Smooth muscle cell (in vitro differentiated cells): ENCODE measurements around the gene METTL22. TPM values are rescaled to one million over a fixed set of nuclear protein-coding genes. Genes with fewer than 3 reads are reported as not detected.

Experiments used
- DNase-seq: peaks from one replicate; lab custom pipeline; 2025; ENCODE audit not compliant: unreplicated experiment; lab: John Stamatoyannopoulos, UW
- H2AFZ ChIP-seq: fragments of 200-600 bp; sonication (generic); 2 replicates; pipeline ENCODE4 v1.6.0; 2016; ENCODE audit warnings: antibody characterized with exemption, low read depth, mild to moderate bottlenecking
- H3F3A ChIP-seq: fragments of 200-600 bp; sonication (generic); 2 replicates; pipeline ENCODE4 v1.6.0; 2017; ENCODE audit warnings: antibody characterized with exemption, low read depth
- H3K27ac ChIP-seq: fragments of 200-600 bp; sonication (generic); 2 replicates; pipeline ENCODE4 v1.5.1; 2016; ENCODE audit warnings: low read depth, mild to moderate bottlenecking
- H3K27me3 ChIP-seq: fragments of 200-600 bp; sonication (generic); 2 replicates; pipeline ENCODE4 v1.6.1; 2016; ENCODE audit warnings: low read depth, mild to moderate bottlenecking
- H3K36me3 ChIP-seq: fragments of 200-600 bp; sonication (generic); 2 replicates; pipeline ENCODE4 v1.5.1; 2016; ENCODE audit warnings: low read depth
- H3K4me1 ChIP-seq: fragments of 200-600 bp; sonication (generic); 2 replicates; pipeline ENCODE4 v1.5.1; 2016; ENCODE audit warnings: low read depth
- H3K4me2 ChIP-seq: fragments of 200-600 bp; sonication (generic); 2 replicates; pipeline ENCODE4 v1.6.0; 2016; ENCODE audit warnings: mild to moderate bottlenecking
- H3K4me3 ChIP-seq: fragments of 200-600 bp; sonication (generic); 2 replicates; pipeline ENCODE4 v1.5.1; 2016; ENCODE audit warnings: mild to moderate bottlenecking
- H3K79me2 ChIP-seq: fragments of 200-600 bp; sonication (generic); 2 replicates; pipeline ENCODE4 v1.6.0; 2016; ENCODE audit warnings: low read depth, mild to moderate bottlenecking
- H3K9ac ChIP-seq: fragments of 200-600 bp; sonication (generic); 2 replicates; pipeline ENCODE4 v1.6.0; 2016; ENCODE audit warnings: low read depth
- H3K9me3 ChIP-seq: fragments of 200-600 bp; sonication (generic); replicated peaks from 2 replicates; pipeline ENCODE4 v1.5.1; 2016; ENCODE audit warnings: low read depth
- H4K20me1 ChIP-seq: fragments of 200-600 bp; sonication (generic); 2 replicates; pipeline ENCODE4 v1.6.0; 2016; ENCODE audit warnings: low read depth
- WGBS: methylation state at CpG from one replicate; pipeline ENCODE4 v1.1.7; 2016; ENCODE audit warnings: low lambda C conversion rate; 5-methylcytosine and 5-hydroxymethylcytosine counted together
- polyA plus RNA-seq: library from polyadenylated mRNA; unstranded; fragments of >200 nt; fragmentation: Nextera tagmentation; extraction: Ambion mirVana; gene quantifications from 2 replicates; pipeline ENCODE4 v1.2.1, GENCODE V29; 2016
- total RNA-seq: library from RNA; depleted of rRNA; stranded (reverse); fragments of >200 nt; gene quantifications from 2 replicates; pipeline ENCODE4 v1.2.3, GENCODE V29; 2014
- TF ChIP-seq, protein P1 (sequence below): fragments of 200-600 bp; sonication (generic); IDR thresholded peaks from 2 replicates; pipeline ENCODE4 v1.5.1; 2017; ENCODE audit warnings: borderline replicate concordance, mild to moderate bottlenecking, antibody characterized with exemption; ENCODE audit not compliant: insufficient read depth, poor library complexity, severe bottlenecking

Gene METTL22
- total and polyA plus RNA-seq, 2 experiments from 2014 or later: 19.2 to 37.4 TPM

DNA sequence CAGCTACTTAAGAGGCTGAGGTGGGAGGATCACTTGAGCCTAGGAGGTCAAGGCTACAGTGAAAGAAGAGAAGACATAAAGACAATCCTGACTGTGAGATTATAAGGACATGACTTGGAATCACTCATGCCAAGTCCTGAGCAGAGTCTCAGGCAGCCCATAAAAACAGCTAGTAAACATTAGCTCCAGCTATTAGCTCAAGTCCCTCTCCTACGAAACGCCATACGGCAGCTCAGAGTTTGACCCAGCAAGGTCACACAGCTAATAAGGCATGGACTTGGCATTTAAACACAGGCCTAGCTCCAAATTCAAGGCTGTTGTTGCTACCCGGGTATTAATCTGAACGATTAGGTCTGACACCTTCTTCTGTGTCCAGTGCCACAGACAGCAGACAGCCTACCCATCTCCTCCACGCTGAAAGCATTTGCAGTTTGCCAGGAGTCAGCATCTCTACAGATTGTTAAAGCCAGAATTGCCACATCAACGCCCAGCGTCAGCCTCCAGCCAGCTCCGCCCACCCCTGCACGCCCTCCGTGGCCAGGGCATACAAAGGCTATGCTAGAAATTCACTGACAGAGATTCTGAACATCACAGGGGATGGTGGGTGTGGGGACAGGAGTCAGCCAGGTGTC is 21.2 kb upstream of the METTL22 start:
- H3K4me1 ChIP-seq: no peaks in the 10 kb centered on the region
- TF ChIP-seq, protein P1, sequence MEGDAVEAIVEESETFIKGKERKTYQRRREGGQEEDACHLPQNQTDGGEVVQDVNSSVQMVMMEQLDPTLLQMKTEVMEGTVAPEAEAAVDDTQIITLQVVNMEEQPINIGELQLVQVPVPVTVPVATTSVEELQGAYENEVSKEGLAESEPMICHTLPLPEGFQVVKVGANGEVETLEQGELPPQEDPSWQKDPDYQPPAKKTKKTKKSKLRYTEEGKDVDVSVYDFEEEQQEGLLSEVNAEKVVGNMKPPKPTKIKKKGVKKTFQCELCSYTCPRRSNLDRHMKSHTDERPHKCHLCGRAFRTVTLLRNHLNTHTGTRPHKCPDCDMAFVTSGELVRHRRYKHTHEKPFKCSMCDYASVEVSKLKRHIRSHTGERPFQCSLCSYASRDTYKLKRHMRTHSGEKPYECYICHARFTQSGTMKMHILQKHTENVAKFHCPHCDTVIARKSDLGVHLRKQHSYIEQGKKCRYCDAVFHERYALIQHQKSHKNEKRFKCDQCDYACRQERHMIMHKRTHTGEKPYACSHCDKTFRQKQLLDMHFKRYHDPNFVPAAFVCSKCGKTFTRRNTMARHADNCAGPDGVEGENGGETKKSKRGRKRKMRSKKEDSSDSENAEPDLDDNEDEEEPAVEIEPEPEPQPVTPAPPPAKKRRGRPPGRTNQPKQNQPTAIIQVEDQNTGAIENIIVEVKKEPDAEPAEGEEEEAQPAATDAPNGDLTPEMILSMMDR: no peak
- no peak overlapping the region for H3K4me3 ChIP-seq
- no peak for DNase-seq
- H3K9me3 ChIP-seq: no peaks in the 10 kb centered on the region
- WGBS: 59% methylated on average over 11 of the region's 11 CpGs
- H3K27ac ChIP-seq: no peak overlapping the region
- H3K27me3 ChIP-seq: peaks cover 10% of the 10 kb centered on the region
- H3K36me3 ChIP-seq: no peaks in the 10 kb centered on the region
- H4K20me1 ChIP-seq: no peaks in the 10 kb centered on the region
- no peak overlapping the region for H2AFZ ChIP-seq
- H3F3A ChIP-seq: no peaks in the 10 kb centered on the region
- no peak overlapping the region for H3K9ac ChIP-seq
- no peaks in the 10 kb centered on the region for H3K79me2 ChIP-seq
- no peak overlapping the region for H3K4me2 ChIP-seq

DNA sequence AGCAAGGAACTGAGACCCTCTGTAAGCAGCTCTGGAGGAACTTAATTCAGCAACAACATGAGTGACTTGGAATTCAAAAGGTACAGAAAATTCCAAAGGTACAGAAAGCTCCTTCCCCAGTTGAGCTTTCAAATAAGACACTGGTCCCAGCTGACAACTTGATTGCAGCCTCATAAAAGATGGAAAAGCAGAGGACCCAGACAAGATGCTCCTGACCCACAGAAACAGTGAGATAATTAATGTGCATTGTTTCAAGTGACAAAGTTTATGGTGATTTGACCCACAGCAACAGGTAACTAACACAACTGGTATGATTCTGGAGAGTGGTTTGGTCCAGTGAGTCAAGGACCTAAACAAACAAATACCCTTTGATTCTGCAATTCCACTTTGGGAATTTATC is 15.9 kb upstream of the METTL22 start:
- peaks cover 20% of the 10 kb centered on the region for H3K27me3 ChIP-seq
- no peak overlapping the region for H2AFZ ChIP-seq
- no peak overlapping the region for H3K4me3 ChIP-seq
- H3K9me3 ChIP-seq: no peaks in the 10 kb centered on the region
- DNase-seq: no peak
- no peaks in the 10 kb centered on the region for H3K36me3 ChIP-seq
- H3F3A ChIP-seq: no peaks in the 10 kb centered on the region
- H4K20me1 ChIP-seq: no peaks in the 10 kb centered on the region
- TF ChIP-seq, protein P1: no peak
- no peak overlapping the region for H3K9ac ChIP-seq
- no peaks in the 10 kb centered on the region for H3K4me1 ChIP-seq
- H3K27ac ChIP-seq: no peak overlapping the region
- H3K79me2 ChIP-seq: no peaks in the 10 kb centered on the region
- no peak overlapping the region for H3K4me2 ChIP-seq

DNA sequence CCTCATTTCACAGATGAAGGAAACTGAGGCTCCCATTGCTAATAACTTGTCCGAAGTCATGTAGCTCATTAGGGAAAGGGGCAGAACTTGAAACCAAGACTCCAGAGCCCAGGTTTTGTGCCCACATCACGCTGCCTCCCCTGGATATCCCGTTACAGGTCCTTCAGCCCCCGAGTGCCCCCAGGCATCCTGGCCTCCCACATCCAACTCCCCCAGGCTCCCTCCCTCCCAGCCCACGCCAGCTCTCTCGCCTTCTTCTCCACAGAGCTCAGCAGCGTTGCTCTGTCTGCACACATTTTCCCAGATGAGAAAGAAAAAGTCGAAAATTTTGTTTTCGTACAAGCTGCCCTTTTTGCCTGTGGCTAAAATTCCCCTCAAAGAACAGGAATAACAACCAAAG is 14.3 kb upstream of the METTL22 start:
- no peaks in the 10 kb centered on the region for H3K79me2 ChIP-seq
- TF ChIP-seq, protein P1: no peak
- DNase-seq: no peak
- H3K9me3 ChIP-seq: no peaks in the 10 kb centered on the region
- H3K4me3 ChIP-seq: no peak overlapping the region
- H3F3A ChIP-seq: no peaks in the 10 kb centered on the region
- no peak overlapping the region for H3K9ac ChIP-seq
- no peak overlapping the region for H2AFZ ChIP-seq
- WGBS: 71% methylated on average over 7 of the region's 9 CpGs
- no peaks in the 10 kb centered on the region for H3K4me1 ChIP-seq
- H4K20me1 ChIP-seq: no peaks in the 10 kb centered on the region
- H3K27ac ChIP-seq: no peak overlapping the region
- H3K27me3 ChIP-seq: peaks cover 20% of the 10 kb centered on the region
- no peaks in the 10 kb centered on the region for H3K36me3 ChIP-seq
- H3K4me2 ChIP-seq: no peak overlapping the region

DNA sequence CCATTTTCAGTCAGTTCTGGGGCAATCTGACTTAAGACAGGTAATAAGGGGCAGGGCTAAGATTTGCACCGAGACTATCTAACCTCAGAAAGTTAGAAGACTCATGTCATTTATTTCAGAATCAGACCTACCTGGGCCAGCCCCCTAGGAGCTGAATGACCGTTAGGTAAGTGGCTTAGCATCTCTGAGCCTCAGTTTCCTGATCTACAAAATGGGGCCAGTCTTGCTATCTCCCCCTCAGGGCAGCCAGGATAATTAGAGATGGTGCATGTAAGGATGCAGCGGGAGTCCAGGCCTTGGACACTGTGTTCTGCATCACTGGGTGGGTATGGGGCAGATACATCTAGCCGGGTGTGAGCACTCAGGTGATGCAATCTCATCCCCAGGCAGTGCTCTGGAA is 10.4 kb upstream of the METTL22 start:
- DNase-seq: no peak
- Histone ChIP-seq H3K9ac (no peak overlapping the region), H3F3A (no peaks in the 10 kb centered on the region), H3K27me3 (peaks cover 14% of the 10 kb centered on the region), H2AFZ (no peak overlapping the region), H3K79me2 (no peaks in the 10 kb centered on the region), H4K20me1 (no peaks in the 10 kb centered on the region), H3K27ac (no peak overlapping the region), H3K4me3 (no peak overlapping the region), H3K4me2 (no peak overlapping the region), H3K4me1 (no peaks in the 10 kb centered on the region), H3K36me3 (no peaks in the 10 kb centered on the region), H3K9me3 (no peaks in the 10 kb centered on the region)
- TF ChIP-seq, protein P1: no peak
- WGBS: 86% methylated on average over 4 of the region's 4 CpGs
